DMS153 treated with DMSO at 0.1 percent for 48 hours (cell line): ENCODE data around the gene XPO6.

Experiments used
- DNase-seq: peaks from one replicate; lab custom pipeline; 2025; ENCODE audit not compliant: unreplicated experiment; lab: John Stamatoyannopoulos, UW

Gene XPO6

DNA sequence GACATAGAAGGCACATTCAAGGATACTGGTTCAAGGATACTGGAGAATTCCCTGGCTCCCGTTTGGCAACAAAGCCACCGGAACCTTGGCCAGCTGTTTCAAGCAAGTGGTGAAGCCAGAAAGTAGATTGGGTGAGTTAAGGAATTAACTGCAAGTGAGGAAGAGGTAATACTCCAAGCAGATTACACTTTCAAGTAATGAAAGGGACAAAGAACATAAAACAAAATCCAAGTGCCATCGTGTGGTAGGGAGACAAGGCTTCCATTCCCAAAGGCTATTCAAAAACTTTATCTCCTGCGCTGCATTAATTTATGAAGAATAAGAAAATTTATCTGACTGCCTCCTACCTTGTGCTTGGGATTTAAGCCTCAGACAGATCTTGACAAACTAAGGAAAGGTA, 27.8 kb downstream of the XPO6 start:
- no peak for DNase-seq

DNA sequence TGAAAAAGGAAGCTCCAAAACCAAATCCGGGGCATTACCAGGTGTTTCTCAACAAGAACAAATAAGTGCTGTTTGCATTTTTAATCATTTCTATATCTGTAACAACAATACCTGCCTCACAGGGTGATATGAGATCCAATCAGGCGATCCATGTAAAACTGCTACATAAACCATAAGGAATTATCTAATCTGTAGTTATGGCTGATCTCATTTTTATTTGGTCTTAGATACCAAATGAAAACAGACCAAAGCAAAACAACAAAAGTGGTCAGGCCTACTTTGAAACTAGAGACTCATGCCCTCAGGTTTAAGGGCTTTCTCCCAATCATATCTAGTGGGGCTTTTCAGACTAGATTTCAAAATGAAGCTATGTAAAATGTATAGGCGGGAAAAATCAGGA, 28.3 kb downstream of the XPO6 start:
- no peak for DNase-seq

DNA sequence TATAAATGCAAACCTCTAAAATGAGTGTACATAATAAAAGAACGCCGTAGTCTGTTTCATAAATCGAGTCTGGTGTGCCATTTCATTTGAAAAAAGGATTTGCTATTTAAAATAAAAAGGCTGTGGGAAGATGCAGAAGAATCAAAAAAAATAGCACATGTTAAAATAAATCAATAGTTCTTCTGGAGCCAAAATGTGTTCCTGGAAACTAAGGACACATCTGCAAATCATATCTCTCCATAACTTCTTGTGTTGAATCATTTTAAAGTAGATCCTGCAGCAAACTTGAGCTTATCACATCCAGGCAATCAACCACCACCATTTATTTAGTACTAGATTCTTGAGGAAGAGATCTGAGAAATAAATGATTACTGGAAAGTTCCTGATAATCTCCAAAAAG, 29.0 kb downstream of the XPO6 start:
- DNase-seq, result no peak

DNA sequence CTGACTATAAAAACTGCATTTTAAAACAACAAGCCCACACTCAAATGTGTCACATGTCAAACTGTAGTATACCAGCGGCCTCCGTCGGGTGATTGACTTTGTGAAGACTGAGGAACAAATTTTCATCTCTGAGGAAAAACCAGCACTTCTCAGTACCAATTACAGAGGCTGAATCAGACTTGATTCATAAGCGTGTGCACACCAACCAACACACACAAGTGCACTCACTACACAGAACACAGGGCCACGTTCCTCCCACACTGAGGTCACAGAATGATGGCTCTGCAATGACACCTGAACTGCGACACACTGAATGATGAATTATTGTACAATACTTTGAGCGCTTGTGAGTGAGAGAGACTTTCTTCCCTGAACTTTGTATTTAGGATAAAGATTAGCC, 29.6 kb downstream of the XPO6 start:
- DNase-seq, result no peak

DNA sequence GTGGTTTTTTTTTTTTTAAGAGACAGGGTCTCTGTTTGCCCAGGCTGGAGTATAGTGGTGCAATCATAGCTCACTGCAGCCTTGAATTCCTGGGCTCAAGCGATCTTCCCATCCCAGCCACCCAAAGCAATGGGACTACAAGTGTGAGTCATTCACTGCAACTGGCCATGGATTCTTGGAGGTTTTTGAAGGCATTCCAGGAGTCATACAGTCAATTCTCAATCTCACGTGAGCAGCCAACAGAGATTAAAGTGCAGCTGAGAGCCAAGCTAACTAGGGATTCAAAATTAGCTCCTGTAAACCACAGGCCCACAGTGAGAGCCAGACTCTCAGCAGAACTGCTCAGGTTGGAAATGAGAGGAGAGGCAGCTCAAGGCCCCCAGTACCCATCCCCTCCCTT, 30.2 kb downstream of the XPO6 start:
- no peak for DNase-seq

DNA sequence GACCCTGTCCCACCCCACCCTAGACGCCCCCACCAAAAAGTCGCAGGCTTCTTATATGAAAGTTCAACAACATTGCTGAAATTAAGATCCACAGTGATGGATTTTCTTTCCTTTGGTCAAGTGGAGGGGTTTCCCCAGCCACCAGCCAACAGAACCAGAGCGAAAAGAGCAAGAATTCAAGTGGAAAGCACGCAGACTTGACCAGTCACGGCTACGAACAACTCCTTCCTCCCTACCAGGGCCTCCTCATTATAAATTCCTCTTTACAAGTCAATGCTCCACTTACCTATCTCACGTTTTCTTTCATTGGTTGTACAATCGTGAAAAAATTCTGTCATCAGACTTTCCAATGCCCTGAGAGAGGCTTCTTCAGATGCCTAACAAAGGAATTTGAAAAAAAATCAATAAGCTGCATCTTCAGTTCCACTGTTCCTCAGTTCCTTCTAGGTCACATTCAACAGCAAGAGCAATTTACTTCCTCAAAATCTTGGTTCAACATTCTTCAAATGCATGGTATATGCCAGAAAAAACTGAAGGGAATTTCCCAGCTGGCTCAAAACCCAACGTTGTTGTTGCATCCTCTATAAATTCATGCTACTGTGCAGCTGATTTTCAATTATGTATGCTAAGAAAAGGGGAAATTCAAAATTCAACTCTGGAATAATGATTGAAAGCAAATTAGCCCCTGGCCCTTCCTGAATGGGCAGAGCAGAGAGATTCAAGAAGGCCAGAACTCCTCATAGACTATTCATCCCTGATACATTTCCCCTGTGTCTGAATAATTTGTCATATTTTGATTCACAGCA, 30.9 kb downstream of the XPO6 start:
- no peak for DNase-seq

DNA sequence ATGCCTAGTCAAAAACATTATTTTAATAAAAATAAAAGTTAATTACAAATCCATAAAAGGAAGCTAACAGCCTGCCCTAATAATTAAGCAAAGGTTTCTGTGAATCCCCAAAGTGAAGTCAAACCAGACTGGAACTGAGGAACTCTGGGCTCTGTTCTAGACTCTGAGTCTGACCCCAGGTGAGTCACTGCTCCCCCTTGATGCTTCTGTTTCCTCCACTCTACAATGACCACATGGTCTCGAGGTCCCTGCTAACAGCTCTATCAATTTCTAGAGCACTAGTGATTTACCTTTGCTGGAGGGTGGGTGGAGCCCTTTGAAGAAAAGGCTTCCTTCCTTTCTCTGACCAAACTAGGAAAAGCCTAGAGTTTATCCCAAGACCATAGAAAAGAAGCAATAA, 32.4 kb downstream of the XPO6 start:
- DNase-seq, result no peak

DNA sequence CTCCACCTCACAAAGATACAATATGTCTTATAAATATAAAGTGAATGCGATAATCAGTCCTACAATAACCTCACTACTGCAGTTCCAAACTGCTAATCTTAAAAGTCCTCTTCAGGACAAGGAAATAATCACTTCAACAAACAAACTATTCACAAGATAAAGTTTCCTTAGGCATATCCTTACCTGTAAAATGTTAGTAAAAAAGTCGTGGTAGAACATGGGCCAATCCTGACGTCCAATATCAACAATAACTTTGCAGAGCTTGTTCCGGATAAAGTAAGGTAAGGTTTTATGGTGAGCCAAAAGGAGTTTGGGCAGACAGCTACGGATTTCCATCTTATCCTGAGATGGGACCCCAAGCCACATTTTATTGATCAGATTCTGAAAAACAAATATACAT, 36.0 kb downstream of the XPO6 start:
- no peak for DNase-seq

DNA sequence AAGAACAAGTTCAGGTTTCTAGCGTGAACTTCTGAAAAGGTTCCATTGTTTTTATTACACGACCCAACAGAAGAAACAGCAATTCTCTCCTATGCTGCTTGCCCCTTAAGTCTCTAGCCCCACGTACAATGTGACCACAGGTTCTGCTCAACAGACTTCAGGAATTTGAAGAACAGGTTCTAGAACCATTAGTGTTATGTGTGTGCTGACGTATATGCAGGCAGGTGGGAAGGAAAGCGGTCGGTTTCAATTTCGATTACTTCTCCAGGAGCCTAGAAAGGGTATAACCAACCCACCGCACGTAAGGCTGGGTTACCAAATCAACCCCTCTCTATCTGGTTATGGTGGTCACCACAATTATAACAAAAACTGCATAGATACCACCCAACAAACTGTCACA, 39.4 kb downstream of the XPO6 start:
- DNase-seq, result no peak

DNA sequence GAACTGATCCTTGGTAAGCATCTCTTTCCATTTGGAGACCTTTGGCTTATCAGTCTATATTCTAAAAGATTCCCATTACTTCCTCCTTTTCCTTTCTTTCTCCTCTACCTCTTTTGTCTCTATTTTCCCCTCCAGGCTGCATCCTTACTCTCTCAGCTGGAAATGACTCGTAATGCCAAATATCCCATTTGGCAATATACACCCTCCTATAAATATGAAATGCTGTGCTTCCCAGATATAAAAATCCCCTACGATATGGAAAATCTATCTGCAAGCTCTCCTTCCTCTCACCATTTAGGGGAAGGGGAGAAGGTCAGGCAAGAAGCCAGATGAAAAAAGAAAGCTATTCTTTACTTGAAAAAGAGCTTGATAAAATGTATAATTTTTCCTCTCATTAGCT, 39.9 kb downstream of the XPO6 start:
- DNase-seq, result no peak

DNA sequence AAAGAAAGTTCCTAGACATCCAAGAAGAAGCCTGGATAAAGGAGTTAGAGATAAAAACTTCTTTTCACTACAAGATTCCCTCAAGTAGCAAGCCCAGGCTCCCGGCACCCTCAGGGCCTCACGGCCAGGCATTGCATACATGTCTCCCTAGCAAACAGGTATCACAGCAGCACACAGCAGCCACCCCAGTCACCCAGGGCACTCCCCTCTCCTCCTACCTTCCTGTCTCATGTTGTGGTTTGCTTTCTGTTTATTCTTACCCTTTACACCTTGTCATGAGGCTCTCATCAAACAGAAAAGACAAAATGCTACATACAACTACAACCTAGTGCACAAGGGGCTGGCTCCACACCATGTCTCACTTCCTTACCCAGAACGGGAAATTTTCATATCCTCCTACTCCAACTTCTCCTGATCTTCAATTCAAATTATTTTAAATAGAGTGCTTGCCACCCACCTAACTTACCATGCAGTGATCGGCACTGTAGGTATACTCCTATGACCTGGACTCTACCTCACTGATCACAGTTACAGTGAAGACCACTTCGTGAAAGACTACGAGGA, 42.7 kb downstream of the XPO6 start:
- no peak for DNase-seq

DNA sequence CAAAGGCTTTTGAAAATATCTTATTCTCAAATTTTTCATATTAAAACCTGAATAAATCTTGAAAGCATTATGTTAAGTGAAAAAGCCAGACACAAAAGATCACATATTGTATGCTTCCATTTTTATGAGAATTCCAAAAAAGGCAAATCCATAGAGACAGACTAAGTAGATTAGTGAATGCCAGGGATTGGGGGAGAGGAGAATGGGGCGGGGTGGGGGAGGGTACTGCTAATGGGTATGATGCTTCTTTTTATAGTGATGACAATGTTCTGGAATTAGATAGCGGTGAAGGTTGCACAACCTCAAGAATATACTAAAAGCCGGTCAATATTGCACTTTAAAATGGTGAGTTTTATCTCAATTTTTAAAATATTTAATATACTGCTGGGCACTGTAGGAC, 44.0 kb downstream of the XPO6 start:
- DNase-seq, result no peak

DNA sequence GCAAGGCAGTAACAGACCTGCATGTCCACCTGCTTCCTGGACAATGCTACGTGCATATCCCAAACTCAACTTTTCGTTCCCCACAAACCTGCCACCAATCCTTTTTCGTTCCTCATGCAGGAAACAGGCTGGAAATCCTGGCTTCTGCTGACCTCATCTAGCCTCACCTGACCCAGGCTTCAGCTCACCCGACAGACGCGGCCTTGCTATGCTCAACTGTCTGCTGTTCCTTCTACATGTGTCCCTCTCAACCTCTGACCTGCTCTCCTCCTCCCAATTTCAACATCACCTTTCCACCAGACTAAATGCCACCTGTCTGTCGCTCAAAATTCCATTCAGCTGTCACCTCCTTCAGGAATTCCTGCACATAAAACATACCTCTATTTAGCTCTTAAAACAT, 44.5 kb downstream of the XPO6 start:
- no peak for DNase-seq

DNA sequence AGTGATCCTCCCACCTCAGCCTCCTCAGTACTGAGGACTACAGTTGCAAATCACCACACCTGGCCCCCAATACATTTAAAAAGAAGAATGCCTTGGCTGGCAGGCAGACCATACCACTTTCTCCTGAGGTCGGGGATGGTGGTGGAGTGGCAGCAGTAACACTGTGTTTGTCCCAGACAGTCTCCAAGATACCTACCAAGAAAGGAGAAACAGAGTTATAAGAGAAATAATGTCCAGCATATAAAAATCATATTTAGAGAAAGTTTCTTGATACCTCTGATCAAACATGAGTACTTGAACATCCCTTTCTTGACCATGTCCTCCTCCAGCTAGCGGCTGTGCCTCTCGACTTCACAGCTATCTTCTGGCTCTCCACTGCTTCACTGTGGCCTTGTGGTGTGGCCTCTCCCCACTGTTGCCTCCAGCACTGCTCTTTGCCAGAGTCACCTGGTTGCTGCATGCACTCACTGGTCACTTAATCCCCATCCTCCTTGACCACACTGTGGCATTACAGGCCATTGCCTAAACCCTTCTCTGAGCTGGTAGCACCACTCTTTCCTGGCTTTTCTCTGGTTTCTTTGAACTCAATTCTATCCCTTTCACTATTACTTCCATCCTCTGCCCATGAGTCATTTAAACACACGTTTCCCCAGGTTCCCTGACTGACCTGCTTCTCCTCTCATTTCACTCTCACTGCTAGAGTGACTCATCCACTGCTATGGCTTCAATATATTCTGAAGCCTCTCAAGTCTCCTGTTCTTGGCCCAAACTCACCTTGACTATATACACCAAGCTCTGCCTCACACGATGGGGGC, 45.2 kb downstream of the XPO6 start:
- no peak for DNase-seq

DNA sequence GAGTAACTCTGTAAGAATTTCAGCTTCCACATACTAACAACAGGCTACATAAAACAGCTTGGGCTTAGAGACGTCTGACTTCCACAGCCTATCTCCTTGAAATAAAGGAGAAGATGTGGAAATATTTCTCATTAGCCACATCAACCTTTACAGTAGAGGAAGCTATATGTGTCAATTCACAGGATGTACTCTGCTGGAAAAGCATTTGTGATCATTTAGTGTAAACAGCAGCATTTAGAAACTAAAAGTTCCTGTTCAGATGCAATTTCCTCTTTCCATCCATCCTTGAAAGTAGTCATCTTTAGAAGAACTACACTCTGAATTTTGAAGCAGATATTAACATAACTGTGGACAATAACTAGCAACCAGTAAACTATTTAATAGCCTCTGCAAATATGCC, 46.2 kb downstream of the XPO6 start:
- DNase-seq, result no peak

DNA sequence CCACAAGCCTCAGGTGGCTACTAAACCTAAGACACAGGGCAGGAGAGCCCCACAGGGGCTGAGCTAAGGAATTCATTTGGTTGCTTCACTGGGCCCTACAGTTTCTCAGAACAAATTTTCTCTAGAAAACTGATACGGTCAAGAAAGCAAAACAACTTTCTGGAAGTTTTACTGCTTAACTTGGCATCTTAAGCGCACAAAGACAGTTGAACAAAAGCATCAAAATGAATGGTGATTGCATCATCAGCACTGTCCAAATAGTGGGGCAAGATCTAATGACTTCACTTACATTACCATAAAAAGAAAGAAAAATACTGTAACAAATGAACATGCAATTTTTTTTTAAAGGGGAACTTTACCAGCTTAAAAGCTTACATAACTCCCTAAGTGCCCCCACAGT, 47.6 kb downstream of the XPO6 start:
- no peak for DNase-seq

DNA sequence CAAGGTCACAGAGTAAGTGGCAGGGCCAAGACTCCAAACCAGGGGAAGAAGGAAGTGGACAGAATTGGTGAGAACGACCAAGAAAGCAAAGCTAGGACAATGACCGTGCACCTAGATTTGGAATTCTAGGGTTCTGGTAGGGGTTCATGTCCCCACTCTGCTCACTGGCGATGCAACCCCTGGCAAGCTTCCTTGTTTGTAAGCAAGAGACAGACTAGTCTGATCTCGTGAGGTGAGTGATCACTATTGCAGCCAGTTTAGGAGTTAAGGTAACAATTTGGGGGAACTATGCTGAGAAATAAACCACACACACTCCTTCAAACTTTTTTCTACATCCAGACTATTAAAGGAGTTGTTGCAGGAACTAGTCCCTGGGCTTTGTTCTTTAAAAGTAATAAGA, 48.1 kb downstream of the XPO6 start:
- DNase-seq, result no peak

DNA sequence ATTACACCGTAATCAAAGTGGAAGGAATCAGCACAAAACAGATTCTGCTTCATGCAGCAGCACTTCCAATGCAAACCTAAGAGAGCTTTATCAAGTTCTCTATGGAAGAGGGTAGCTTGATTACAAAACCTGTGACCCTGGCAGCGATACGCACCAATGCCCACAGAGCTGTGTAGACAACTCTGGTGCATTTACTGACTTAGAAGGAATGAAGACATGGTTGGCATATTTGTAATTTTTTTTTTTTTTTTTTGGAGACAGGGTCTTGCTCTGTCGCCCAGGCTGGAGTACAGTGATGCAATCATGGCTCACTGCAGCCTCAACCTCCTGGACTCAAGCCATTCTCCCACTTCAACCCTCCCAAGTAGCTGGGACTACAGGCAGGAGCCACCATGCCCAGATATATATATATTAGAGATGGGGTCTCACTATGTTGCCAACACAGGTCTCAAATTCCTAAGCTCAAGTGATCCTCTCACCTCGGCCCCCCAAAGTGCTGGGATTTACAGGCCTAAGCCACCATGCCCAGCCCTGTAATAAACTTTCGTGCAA, 49.4 kb downstream of the XPO6 start:
- DNase-seq, result no peak

DNA sequence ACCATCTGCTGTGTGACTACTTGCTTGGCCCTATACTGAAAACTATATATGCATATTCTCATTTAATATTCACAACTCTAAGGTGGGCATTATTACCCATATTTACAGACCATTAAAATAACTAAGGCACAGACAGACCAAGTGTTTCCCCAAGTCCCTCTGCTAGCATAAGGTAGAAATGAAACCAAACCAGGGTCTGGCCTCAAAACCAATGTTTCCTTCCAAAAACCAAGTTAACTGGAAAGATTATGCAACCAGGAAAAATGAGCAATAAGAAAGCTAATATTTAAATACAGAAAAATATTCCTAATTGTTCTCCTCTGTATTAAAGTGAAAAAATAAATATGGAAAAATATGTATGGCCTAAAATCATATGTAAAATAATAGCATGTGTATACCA, 50.1 kb downstream of the XPO6 start:
- no peak for DNase-seq

DNA sequence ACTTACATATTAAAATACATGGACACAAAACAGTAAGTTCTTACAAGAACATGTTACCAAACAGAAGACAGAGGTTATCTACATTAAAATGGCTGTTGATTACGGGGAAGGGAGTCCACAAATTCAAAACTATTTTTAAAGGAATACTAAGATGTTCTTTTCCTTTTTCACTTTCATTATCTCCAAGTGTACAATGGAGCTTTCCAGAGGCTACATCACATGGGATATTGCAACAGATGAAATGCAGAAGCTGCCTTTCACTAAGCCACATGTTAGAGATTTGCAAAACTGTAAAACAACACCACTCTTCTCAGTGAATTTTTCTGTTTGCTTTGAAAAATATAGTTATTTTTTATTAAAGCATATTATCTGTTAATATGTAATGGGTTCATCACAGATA, 53.6 kb downstream of the XPO6 start:
- no peak for DNase-seq

DNA sequence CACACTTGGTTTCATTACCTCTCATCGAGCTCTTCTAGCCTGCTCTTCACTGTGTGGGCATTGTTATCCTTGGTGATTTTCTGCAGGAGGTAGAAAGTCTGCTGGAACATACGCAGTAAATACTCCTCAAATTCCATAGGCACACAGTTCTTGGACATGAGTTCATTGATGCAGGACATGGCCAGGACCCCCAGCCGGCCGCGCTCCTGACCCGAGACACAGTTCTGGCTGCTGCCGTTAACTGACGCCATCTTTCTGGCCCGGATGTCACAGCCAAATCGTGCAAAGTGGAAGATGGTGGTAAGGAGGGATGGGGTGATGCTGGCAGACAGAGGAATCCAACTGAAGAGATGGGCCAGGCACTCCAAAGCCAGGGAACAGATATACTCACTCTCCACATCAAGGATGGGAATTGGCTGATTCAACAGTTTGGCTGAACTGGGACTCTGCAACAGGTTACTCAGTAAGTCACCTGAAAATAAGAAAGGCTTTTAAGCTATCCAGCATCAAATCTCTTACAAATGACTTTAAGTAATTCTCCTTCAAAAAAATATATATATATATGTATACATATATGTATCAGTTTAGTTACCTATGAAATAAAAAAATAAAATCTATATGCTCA, 55.6 kb downstream of the XPO6 start:
- no peak for DNase-seq

DNA sequence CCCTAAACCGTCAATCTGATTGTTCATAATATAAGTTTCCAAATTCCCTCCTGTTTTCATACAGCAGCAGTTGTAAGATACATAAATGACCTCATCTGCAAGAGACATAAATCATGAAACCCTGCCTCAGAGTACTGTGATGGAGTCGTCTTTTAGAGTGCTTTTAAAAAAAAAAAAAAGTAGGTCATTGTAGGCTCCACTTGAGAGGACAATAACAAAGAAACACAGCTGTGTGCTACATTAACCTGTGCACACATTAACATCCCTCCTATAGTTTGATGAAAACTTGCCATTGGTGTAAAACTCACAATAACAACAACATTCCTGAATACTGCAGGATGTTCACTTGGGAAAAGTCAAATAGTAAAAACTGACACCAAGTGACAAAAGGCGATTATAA, 56.5 kb downstream of the XPO6 start:
- no peak for DNase-seq
